Measurements from ENCODE around the gene COL6A3.

COL6A3 gene

GRCh38 chr2:237296756-237297155 is 117.2 kb downstream of the COL6A3 start:
- peak; percentile 61 for DNase-seq (ENCODE audit: low read depth)

GRCh38 chr2:237295889-237296480 is 118.0 kb downstream of the COL6A3 start:
- DNase-seq (ENCODE audit: low read depth), result no peak

- DNase-seq (ENCODE audit: low read depth), result no peak
Measured at GRCh38 chr2:237294460-237294859, 119.5 kb downstream of the COL6A3 start.

- DNase-seq (ENCODE audit: low read depth), result no peak
Measured at GRCh38 chr2:237293978-237294377, 120.0 kb downstream of the COL6A3 start.

- DNase-seq (ENCODE audit: low read depth), result peak; percentile 99
Measured at GRCh38 chr2:237291138-237291792, 122.7 kb downstream of the COL6A3 start.

GRCh38 chr2:237290261-237290660 is 123.7 kb downstream of the COL6A3 start:
- DNase-seq (ENCODE audit: low read depth), result no peak

- no peak for DNase-seq (ENCODE audit: low read depth)
Measured at GRCh38 chr2:237289139-237289538, 124.8 kb downstream of the COL6A3 start.

- no peak for DNase-seq (ENCODE audit: low read depth)
Measured at GRCh38 chr2:237287872-237288271, 126.1 kb downstream of the COL6A3 start.

GRCh38 chr2:237283131-237283928 is 130.6 kb downstream of the COL6A3 start:
- no peak for DNase-seq (ENCODE audit: low read depth)

- no peak for DNase-seq (ENCODE audit: low read depth)
Measured at GRCh38 chr2:237282568-237283128, 131.3 kb downstream of the COL6A3 start.

GRCh38 chr2:237281836-237282306 is 132.1 kb downstream of the COL6A3 start:
- peak; percentile 99 for DNase-seq (ENCODE audit: low read depth)

GRCh38 chr2:237280939-237281338 is 133.0 kb downstream of the COL6A3 start:
- no peak for DNase-seq (ENCODE audit: low read depth)

- peak; percentile 98 for DNase-seq (ENCODE audit: low read depth)
Measured at GRCh38 chr2:237280229-237280628, 133.7 kb downstream of the COL6A3 start.

GRCh38 chr2:237279012-237279768 is 134.8 kb downstream of the COL6A3 start:
- DNase-seq (ENCODE audit: low read depth), result no peak

GRCh38 chr2:237278568-237278967 is 135.4 kb downstream of the COL6A3 start:
- DNase-seq (ENCODE audit: low read depth), result no peak

GRCh38 chr2:237276716-237277490 is 137.1 kb downstream of the COL6A3 start:
- DNase-seq (ENCODE audit: low read depth), result no peak

Measured in HS-5 (cell line).